A549 (cell line): Measurements from ENCODE around the gene PPP4R1.

Experiments used
- CEBPB ChIP-seq, 2 experiments: fragments of >200 bp in 1 of 2; sonication (Bioruptor Twin) in 1 of 2; formaldehyde crosslinking in 1 of 2; IDR thresholded peaks; 2 replicates each; pipeline ENCODE4 v1.6.1; 2012 to 2016
- CTCF ChIP-seq: fragments of >200 bp; sonication (Bioruptor Twin); formaldehyde crosslinking; IDR thresholded peaks from 3 replicates; pipeline ENCODE4 v1.5.1; 2016
- JUN ChIP-seq, 2 experiments: fragments of >200 bp; sonication (Bioruptor Twin); formaldehyde crosslinking; IDR thresholded peaks; 2 replicates in 1 of 2; 3 replicates in 1 of 2; pipeline ENCODE4 v1.6.1; 2016 to 2017
- RAD21 ChIP-seq, 2 experiments: fragments of >200 bp in 1 of 2; sonication (Bioruptor Twin) in 1 of 2; formaldehyde crosslinking in 1 of 2; IDR thresholded peaks in 1 of 2; conservative IDR thresholded peaks in 1 of 2; 2 replicates in 1 of 2; 3 replicates in 1 of 2; pipeline ENCODE4 v1.6.1; 2012 to 2018; ENCODE audit warnings: inconsistent platforms in 1 of 2
- SMC3 ChIP-seq: fragments of >200 bp; sonication (Bioruptor Twin); formaldehyde crosslinking; IDR thresholded peaks from 3 replicates; pipeline ENCODE4 v1.6.1; 2018; ENCODE audit warnings: inconsistent platforms

- TF ChIP-seq CTCF (no peak), JUN (IDR thresholded peaks at IDR 0.05) (no peak), SMC3 (no peak), CEBPB (IDR thresholded peaks at IDR 0.05) (no peak), RAD21 (conservative IDR thresholded peaks at IDR 0.05 in 1 of 2, IDR thresholded peaks at IDR 0.05 in 1 of 2) (no peak)
Measured at GRCh38 chr18:9599328-9599727, 15.0 kb downstream of the PPP4R1 start.
